ENCODE data around the gene SHCBP1.
A peak's percentile ranks its signal among the peaks of the same experiment; 100 is the strongest.
"Not testable (repeated sequence)": the region's sequence is repeated elsewhere in the genome, so short reads cannot be mapped to it uniquely, and the experiment has no call there.

Gene SHCBP1

GRCh38 chr16:46583036-46583435 is 38.1 kb downstream of the SHCBP1 start:
- DNase-seq (ENCODE audit: insufficient read length, low spot score) (no peak), FAIRE-seq (no peak)
- TF ChIP-seq POLR2A (IDR thresholded peaks at IDR 0.05; ENCODE audit: low read depth, low read length): no peak

GRCh38 chr16:46582313-46582712 is 38.9 kb downstream of the SHCBP1 start:
- DNase-seq (ENCODE audit: insufficient read length, low spot score) (no peak), FAIRE-seq (no peak)
- no peak for TF ChIP-seq POLR2A (IDR thresholded peaks at IDR 0.05; ENCODE audit: low read depth, low read length)

- FAIRE-seq (no peak), DNase-seq (ENCODE audit: insufficient read length, low spot score) (no peak)
- no peak for TF ChIP-seq POLR2A (IDR thresholded peaks at IDR 0.05; ENCODE audit: low read depth, low read length)
Measured at GRCh38 chr16:46577988-46578579, 43.1 kb downstream of the SHCBP1 start.

GRCh38 chr16:46573834-46574159 is 47.4 kb downstream of the SHCBP1 start:
- DNase-seq (ENCODE audit: insufficient read length, low spot score) (no peak), FAIRE-seq (no peak)
- no peak for TF ChIP-seq POLR2A (IDR thresholded peaks at IDR 0.05; ENCODE audit: low read depth, low read length)

- FAIRE-seq (peak; percentile 65), DNase-seq (ENCODE audit: insufficient read length, low spot score) (peak; percentile 76)
- no peak for TF ChIP-seq POLR2A (IDR thresholded peaks at IDR 0.05; ENCODE audit: low read depth, low read length)
Measured at GRCh38 chr16:46573008-46573833, 48.0 kb downstream of the SHCBP1 start.

GRCh38 chr16:46569231-46569735 is 51.9 kb downstream of the SHCBP1 start:
- no peak for FAIRE-seq
- no peak for TF ChIP-seq POLR2A (IDR thresholded peaks at IDR 0.05; ENCODE audit: low read depth, low read length)
- no peak for DNase-seq (ENCODE audit: insufficient read length, low spot score)

- no peak for DNase-seq (ENCODE audit: insufficient read length, low spot score)
- FAIRE-seq: no peak
- no peak for TF ChIP-seq POLR2A (IDR thresholded peaks at IDR 0.05; ENCODE audit: low read depth, low read length)
Measured at GRCh38 chr16:46568472-46569230, 52.5 kb downstream of the SHCBP1 start.

GRCh38 chr16:46562979-46563378 is 58.2 kb downstream of the SHCBP1 start:
- DNase-seq (ENCODE audit: insufficient read length, low spot score) (no peak), FAIRE-seq (no peak)
- TF ChIP-seq POLR2A (IDR thresholded peaks at IDR 0.05; ENCODE audit: low read depth, low read length): no peak

GRCh38 chr16:46558018-46558417 is 63.2 kb downstream of the SHCBP1 start:
- no peak for DNase-seq (ENCODE audit: insufficient read length, low spot score)
- no peak for TF ChIP-seq POLR2A (IDR thresholded peaks at IDR 0.05; ENCODE audit: low read depth, low read length)
- FAIRE-seq: no peak

GRCh38 chr16:46555951-46556350 is 65.2 kb downstream of the SHCBP1 start:
- DNase-seq (ENCODE audit: insufficient read length, low spot score) (no peak), FAIRE-seq (peak; percentile 84)
- no peak for TF ChIP-seq POLR2A (IDR thresholded peaks at IDR 0.05; ENCODE audit: low read depth, low read length)

GRCh38 chr16:46554435-46554834 is 66.7 kb downstream of the SHCBP1 start:
- not testable (repeated sequence) for DNase-seq (ENCODE audit: insufficient read length, low spot score)
- FAIRE-seq: peak; percentile 91

- DNase-seq (ENCODE audit: insufficient read length, low spot score): no peak
- FAIRE-seq: no peak
- no peak for TF ChIP-seq POLR2A (IDR thresholded peaks at IDR 0.05; ENCODE audit: low read depth, low read length)
Measured at GRCh38 chr16:46549477-46549876, 71.7 kb downstream of the SHCBP1 start.

Measured in H54 (cell line).